Esophagus muscularis mucosa (tissue), 4 donors: Measurements from ENCODE around the gene GATAD2B.

ENCODE experiments used
- CTCF ChIP-seq, 3 experiments: fragments of 200-600 bp in 2 of 3; fragments of 450-650 bp in 1 of 3; sonication (generic) in 2 of 3; IDR thresholded peaks; one replicate each; pipeline ENCODE4 v1.5.1; 2017 to 2019; ENCODE audit warnings: antibody characterized with exemption in 3 of 3, mild to moderate bottlenecking in 2 of 3, moderate library complexity in 1 of 3
- EP300 ChIP-seq: sonication (generic); formaldehyde crosslinking; IDR thresholded peaks from one replicate; pipeline ENCODE4 v1.6.1; 2017; ENCODE audit warnings: antibody characterized with exemption
- POLR2A ChIP-seq: fragments of 450-650 bp; IDR thresholded peaks from one replicate; pipeline ENCODE4 v1.6.1; 2017; ENCODE audit warnings: antibody characterized with exemption, moderate library complexity, mild to moderate bottlenecking, low read depth
- POLR2AphosphoS5 ChIP-seq, 2 donors: sonication (generic); formaldehyde crosslinking; IDR thresholded peaks; one replicate each; pipeline ENCODE4 v1.6.1; 2017; ENCODE audit warnings: antibody characterized with exemption in 2 of 2

GRCh38 chr1:153945131-153945794 lies 22.5 kb upstream of the GATAD2B start:
- TF ChIP-seq EP300 (no peak), CTCF (IDR thresholded peaks at IDR 0.05) (no peak), POLR2A (no peak), POLR2AphosphoS5 (IDR thresholded peaks at IDR 0.05) (no peak)
